ENCODE results near the gene CELF2. TPM values are rescaled to one million over a fixed set of nuclear protein-coding genes. Genes with fewer than 3 reads are reported as not detected.

CELF2 gene
- total and polyA plus RNA-seq, 9 of the 15 experiments (the other 6 are each of a cell fraction or from before 2014, with no cell fraction given): 4.0 to 20.3 (median 11.1) TPM

DNA sequence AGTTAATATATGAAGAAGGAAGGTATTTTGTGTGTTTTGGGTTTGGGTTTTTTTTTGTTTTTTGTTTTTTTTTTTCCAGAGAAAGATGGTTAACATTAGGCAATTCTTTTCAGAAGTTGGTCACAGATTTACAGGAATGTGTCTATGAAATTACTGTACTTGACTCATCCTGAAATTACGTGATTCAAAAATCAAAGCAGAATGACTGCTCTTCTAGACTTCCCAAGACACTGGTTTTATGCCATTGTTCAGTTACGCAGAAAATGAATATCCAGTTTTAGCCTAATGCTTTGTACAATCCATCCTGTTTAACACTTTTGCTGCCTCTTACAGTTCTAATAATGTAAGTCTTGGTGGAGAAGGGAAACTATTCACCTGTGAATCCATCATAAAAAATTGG lies 39.7 kb upstream of the CELF2 start:
- H3K9ac ChIP-seq (ENCODE audit: insufficient read depth in 1 of 2, low read depth in 2 of 2, low read length in 2 of 2): no peak overlapping the region
- in situ Hi-C loops (cut with MboI): no loop called here
- BruUV-seq (replicated peaks): no TSS peak
- ATAC-seq (no peak), DNase-seq (ENCODE audit: extremely low read depth in 1 of 4, low spot score in 3 of 4) (no peak), FAIRE-seq (no peak)
- H3K4me2 ChIP-seq (ENCODE audit: insufficient read depth, low read length): no peak overlapping the region
- H3K27me3 ChIP-seq (ENCODE audit: control insufficient read depth in 2 of 2, insufficient read depth in 2 of 2, low read length in 2 of 2): no peaks in the 10 kb centered on the region; a peak in 1 of 5 replicates
- H3K9me1 ChIP-seq (ENCODE audit: control insufficient read depth, insufficient read depth, low read length): no peaks in the 10 kb centered on the region
- no peak overlapping the region for H3K27ac ChIP-seq (ENCODE audit: extremely low read depth, low read depth, low read length)
- 6% methylated on average over 2 of the region's 2 CpGs for WGBS (ENCODE audit: insufficient coverage, low coverage, missing lambda C conversion rate)
- H2AFZ ChIP-seq (ENCODE audit: low read depth, low read length): no peak overlapping the region
- no peaks in the 10 kb centered on the region for H3K79me2 ChIP-seq (ENCODE audit: control insufficient read depth, insufficient read depth, low read length)
- TF ChIP-seq FOXJ2 (tag; IDR thresholded peaks at IDR 0.05) (no peak), ZNF589 (CRISPR knock-in tag; IDR thresholded peaks at IDR 0.05; ENCODE audit: low read depth) (no peak), MTA1 (IDR thresholded peaks at IDR 0.05; ENCODE audit: borderline replicate concordance) (no peak), KLF16 (IDR thresholded peaks at IDR 0.05) (no peak), POLR2AphosphoS5 (IDR thresholded peaks at IDR 0.05; ENCODE audit: control insufficient read depth, insufficient read depth, low read depth, low read length) (no peak), KAT2B (IDR thresholded peaks at IDR 0.05; ENCODE audit: low read depth, low read length) (no peak), HNRNPLL (IDR thresholded peaks at IDR 0.05; ENCODE audit: low read depth, low read length, poor library complexity, severe bottlenecking) (no peak), ZNF639 (CRISPR knock-in tag; conservative IDR thresholded peaks at IDR 0.05 in 1 of 2, IDR thresholded peaks at IDR 0.05 in 1 of 2) (no peak)
- TF ChIP-seq, protein P1, sequence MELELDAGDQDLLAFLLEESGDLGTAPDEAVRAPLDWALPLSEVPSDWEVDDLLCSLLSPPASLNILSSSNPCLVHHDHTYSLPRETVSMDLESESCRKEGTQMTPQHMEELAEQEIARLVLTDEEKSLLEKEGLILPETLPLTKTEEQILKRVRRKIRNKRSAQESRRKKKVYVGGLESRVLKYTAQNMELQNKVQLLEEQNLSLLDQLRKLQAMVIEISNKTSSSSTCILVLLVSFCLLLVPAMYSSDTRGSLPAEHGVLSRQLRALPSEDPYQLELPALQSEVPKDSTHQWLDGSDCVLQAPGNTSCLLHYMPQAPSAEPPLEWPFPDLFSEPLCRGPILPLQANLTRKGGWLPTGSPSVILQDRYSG (tag; conservative IDR thresholded peaks at IDR 0.05; ENCODE audit: low read depth): no peak
- TF ChIP-seq, protein P2, sequence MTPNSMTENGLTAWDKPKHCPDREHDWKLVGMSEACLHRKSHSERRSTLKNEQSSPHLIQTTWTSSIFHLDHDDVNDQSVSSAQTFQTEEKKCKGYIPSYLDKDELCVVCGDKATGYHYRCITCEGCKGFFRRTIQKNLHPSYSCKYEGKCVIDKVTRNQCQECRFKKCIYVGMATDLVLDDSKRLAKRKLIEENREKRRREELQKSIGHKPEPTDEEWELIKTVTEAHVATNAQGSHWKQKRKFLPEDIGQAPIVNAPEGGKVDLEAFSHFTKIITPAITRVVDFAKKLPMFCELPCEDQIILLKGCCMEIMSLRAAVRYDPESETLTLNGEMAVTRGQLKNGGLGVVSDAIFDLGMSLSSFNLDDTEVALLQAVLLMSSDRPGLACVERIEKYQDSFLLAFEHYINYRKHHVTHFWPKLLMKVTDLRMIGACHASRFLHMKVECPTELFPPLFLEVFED (CRISPR knock-in tag; conservative IDR thresholded peaks at IDR 0.05): no peak
- no peaks in the 10 kb centered on the region for H3K9me3 ChIP-seq (replicated peaks; ENCODE audit: control insufficient read depth, insufficient read depth, low read depth, low read length)
- CTCF ChIA-PET (ENCODE audit: low intra/inter-chr PET ratio): no interaction called here
- no peaks in the 10 kb centered on the region for H3K36me3 ChIP-seq (ENCODE audit: control insufficient read depth, insufficient read depth, low read length)
- POLR2A ChIA-PET: no interaction called here
- H3K4me3 ChIP-seq: no peak overlapping the region
- no peaks in the 10 kb centered on the region for H4K20me1 ChIP-seq (replicated peaks; ENCODE audit: control insufficient read depth, insufficient read depth, low read length)
- intact Hi-C loops (cut with micrococcal nuclease): no loop called here
- H3K4me1 ChIP-seq (replicated peaks in 1 of 2; ENCODE audit: control insufficient read depth in 2 of 2, insufficient read depth in 2 of 2, low read length in 2 of 2): no peaks in the 10 kb centered on the region

All from K562 (cell line).